SK-N-DZ (cell line): ENCODE measurements around the gene MAGED2. TPM values are rescaled to one million over a fixed set of nuclear protein-coding genes. Genes with fewer than 3 reads are reported as not detected.
"Not testable (repeated sequence)": the region's sequence is repeated elsewhere in the genome, so short reads cannot be mapped to it uniquely, and the experiment has no call there.

ENCODE experiments used
- DNase-seq: peaks from one replicate; pipeline ENCODE4 v3.0.0-alpha.2; 2015; ENCODE audit warnings: low spot score
- polyA plus RNA-seq, 2 experiments: library from polyadenylated mRNA; depleted of rRNA; stranded (reverse); fragments of >200 nt; gene quantifications; 2 replicates each; pipeline ENCODE4 v1.2.3, GENCODE V29; 2014

MAGED2 gene
- 201 and 225 TPM in 2 replicates for polyA plus RNA-seq (2014; cell fraction: cytosol; rRNA removed)
- 161 and 227 TPM in 2 replicates for polyA plus RNA-seq (2014; cell fraction: nucleus; rRNA removed)

DNA sequence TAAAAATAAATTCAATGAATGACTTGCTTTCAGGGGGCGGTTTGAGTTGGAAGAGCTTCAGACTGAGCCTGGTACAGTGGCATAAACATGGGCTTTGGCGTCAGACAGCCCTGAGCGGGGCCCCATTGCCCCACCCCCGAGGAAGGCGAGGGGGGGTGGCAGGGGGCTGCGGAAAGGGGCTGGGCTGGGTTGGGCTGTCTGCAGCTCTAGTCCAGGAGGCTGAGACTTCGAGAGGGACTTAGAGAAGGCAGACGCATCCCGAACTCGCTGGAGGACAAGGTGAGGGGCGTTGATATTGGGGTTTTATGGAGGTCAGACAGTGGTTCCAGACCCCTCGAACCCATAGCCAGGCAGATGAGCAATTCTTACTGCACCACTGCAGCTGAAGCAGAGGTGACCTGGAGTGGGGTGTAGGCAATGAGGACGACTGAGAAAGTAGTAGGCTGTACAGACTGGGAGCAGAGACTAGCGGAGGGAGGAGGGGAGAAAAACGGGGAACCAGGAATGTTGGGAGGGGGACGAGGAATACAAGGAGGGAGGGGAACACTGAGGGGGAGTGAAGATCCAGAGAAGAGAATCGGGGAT lies at the start of gene MAGED2:
TSS of gene MAGED2 (plus strand) at position 222 of the 585 bp plus-strand sequence. CDS start 1,587 bp downstream, outside the sequence.
- DNase-seq, result peak; percentile 35

DNA sequence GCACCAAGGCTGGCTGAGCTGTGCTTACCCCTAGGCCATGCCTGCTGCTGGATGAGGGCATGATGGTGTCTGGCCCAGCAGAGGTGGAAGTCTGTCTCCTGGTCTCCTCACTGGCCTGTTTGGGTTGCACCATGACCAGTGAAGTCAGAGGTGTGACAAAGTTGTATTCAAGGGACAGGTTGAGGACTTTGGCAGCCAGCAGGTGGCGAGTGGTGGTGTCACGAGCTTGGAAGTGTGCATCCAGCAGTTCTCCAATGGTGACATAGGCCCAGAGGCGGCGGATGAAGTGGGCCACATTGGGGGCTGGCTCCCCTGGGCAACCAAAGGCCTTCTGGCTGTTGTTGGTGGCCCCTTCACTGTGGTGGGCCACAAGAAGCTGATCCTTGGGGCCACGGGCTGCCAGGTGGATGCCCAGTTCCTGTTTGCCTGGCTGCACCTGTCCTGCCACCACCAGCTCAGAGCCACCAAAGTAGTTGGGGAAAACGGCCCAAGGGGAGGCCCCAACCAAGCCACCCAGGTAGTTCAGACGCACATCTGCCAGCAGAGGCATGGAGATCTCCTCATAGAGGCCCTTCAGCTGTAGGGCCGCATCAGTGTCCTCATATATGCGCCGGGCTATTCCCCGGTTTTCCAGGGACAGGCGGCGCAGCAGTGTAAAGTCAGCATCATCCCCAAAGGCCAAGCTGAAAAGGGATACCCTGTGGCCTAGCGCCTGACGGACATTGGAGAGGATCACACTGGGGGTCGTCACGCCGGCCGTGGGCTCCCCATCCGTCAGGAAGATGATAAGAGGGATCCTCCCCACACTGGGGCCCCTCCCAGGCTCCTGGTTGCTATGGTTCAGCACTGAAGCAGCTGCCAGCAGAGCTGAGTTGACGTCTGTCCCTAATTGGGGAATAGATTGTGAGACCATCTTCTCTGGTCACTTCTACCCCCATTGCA lies 49.2 kb upstream of the MAGED2 start:
- no peak for DNase-seq

DNA sequence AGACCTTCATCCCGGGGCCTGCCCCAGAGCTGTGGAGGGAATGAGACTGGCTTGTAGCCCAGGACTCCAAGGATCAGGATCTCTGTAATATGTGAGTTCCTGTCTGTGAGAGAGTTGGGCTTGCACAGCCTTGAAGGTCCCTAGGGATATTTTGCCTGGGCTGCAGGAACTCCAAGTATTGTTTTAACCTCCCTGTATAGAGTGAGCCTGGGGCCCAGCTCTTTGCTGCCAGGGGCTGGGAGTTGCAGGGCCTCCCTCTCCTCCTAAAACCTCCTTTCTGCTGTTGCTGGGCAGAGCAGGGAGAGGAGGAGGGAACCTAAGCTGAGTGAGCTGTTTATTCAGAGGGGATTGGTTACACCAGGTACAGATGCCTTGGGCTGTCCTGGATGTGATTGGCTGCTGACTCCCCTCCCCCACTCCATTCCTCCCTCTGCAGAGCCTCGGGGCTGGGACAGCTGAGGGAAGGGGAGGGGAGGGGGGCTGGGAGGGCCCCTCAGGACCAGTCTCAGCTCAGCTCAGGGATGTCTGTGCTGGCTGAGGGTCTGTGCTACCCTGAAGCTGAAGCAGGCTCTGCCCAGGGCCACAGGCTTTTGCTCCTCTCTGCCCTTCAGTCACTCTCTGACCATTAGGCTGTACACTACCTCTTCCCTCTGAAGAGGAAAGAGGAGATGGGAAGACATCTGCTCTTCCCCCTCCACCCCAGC lies 33.0 kb upstream of the MAGED2 start:
- DNase-seq, result peak; percentile 82

- DNase-seq, result no peak
These were observed 31.5 kb upstream of the MAGED2 start for GRCh38 chrX:54776061-54776460.

DNA sequence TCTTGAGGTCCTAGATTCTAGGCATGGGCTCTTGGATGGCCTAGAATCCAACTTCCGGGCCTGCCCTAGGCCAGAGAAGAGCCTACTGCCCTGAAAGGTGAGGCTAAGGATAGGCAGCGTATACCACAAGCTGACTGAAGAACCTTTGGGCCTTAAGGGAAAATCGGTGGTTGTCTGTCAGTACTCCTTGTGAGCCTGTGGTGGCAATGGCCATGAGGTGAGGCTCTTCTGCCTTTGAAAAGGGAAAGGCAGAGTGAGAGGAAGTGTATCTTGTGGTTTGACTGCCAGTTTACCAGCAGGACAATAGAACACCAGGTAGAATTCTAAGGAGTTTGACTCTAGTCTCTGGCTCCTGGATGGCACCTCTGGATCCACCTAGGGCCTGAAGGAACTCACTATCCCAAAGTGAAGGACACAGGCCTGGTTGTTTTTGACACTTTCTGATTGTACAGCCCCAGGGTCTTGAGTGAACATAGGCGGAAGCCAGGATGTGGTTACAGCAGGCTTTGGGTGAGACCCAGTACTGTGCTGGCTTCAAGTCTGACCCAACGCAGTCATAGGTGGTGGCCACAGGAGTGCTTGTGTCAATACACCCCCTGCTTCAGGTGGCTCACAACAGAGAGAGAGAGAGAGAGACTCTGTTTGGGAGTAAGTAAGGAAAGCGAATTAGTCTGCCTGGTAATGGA lies 30.4 kb upstream of the MAGED2 start:
- no peak for DNase-seq

GRCh38 chrX:54785901-54786300 lies 21.6 kb upstream of the MAGED2 start:
- DNase-seq, result no peak

DNA sequence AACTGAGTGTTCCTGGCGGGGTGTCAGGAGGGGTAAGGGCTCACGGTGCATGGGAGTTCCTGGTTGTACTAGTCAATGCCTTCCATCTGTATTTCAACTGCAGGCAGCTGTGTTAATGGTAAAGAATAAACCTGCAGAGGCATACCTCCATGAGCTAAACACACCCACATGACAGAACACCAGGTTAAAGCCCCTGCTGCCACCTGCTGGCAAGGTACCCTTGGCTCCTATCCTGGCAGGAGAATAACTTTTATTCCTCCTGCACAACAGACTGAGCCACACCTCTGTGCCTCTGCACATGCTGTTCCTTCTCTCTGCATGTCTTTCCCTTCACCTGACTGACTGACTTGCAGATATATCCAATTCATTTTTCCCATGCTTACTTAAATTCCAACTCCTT lies 20.6 kb upstream of the MAGED2 start:
- peak; percentile 17 for DNase-seq

DNA sequence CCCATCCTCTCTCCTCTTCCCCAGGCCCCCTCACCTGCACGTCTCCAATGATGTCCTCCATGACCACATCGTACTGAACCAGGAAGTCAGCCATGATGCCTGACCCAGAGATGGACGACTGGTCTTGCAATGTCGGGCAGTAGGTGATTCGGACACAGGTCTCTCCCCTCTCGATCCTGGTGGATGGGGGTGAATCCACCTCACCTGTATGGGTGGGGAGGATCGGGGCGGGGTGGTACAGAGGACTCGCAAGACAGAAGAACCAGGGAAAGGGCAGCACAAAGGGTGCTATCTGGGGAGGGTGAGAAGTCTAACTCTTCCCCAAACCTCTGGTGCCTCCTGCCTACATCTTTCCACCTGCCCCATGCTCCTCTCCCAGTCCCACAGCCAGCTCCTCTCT lies 19.1 kb upstream of the MAGED2 start:
- no peak for DNase-seq

- DNase-seq, result not testable (repeated sequence)
These were observed 18.1 kb upstream of the MAGED2 start for GRCh38 chrX:54789405-54789804.

- no peak for DNase-seq
These were observed 13.5 kb upstream of the MAGED2 start for GRCh38 chrX:54794028-54794427.

DNA sequence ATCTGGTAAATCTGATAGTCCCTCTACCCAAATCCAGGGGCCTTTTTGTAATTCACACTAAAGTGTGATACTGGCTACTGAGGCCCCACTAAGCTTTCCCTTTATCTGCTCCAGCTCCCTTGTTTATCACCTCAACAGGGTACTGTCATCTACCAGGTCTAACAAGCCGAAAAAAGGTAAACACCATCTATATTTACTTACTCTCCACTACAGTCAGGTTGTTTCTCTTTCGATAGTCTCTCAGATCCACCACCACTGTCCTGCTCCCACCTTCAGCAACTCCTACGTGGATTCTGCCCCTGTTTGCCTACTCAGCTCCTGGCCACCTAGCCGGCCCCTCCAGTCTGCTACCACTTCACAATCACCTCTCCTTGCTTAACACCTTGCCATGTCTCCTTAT lies 12.8 kb upstream of the MAGED2 start:
- DNase-seq, result no peak

DNA sequence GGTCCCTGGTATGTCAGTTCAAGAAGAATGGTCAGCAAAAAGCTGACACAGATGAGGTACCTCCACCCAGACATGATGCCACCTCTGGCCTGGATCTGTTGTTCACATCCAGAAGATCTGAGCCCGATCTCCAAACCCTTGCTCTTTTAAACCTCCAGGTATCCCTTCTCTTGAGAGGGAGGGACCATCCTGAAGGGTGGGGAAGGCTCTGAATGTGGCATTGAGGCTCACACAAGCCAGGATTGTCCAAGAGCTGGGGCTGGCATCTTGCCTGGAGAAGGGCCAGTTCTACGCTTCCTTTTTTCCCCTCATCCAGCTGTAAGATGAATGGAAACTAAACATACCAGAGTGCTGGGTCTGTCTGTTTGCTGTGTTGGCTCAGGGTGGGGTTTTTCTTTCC lies 9.4 kb upstream of the MAGED2 start, which contains the start of gene ITIH6:
TSS of gene ITIH6 (minus strand) at position 119 of the 400 bp plus-strand sequence. CDS start at position 74, 45 bp downstream.
- DNase-seq, result no peak

DNA sequence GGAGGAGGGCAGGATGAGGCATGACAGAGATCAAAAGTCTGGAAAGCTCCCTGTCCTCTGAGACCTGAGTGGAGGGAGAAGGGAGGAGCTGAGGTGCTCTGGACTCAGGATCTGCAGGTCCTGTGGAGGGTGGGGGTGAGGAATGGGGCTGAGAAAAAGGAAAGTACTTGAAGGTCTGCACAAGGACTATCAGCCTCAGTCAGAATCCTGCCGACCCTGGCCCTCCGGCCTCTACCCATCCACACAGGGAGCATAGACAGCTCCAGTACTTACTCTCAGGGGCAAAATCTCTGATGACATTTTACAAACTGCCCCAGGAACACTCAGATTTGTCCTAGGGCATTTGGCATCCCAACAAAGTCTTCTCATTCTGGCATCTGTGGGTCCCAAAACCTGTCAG lies 8.5 kb upstream of the MAGED2 start:
- no peak for DNase-seq

GRCh38 chrX:54808109-54808604 lies 612 bp downstream of the MAGED2 start:
- peak; percentile 74 for DNase-seq

GRCh38 chrX:54808605-54809483 lies 1.3 kb downstream of the MAGED2 start:
- DNase-seq, result peak; percentile 96

DNA sequence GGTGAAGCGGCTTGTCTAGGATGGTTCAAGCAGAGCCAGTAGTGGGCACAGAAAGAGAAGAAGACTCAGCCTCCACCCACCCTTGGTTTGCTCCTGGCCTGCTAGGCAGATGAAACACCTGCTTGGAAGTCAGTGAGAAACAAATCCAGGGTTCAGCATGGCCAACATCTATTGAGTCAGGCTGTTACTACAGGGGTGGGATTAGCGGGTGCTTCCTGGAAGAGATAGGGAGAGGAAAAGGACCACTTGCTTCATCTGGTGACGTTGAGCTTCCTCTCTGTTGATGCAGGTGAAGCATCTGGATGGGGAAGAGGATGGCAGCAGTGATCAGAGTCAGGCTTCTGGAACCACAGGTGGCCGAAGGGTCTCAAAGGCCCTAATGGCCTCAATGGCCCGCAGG lies 3.0 kb downstream of the MAGED2 start:
- DNase-seq, result no peak

DNA sequence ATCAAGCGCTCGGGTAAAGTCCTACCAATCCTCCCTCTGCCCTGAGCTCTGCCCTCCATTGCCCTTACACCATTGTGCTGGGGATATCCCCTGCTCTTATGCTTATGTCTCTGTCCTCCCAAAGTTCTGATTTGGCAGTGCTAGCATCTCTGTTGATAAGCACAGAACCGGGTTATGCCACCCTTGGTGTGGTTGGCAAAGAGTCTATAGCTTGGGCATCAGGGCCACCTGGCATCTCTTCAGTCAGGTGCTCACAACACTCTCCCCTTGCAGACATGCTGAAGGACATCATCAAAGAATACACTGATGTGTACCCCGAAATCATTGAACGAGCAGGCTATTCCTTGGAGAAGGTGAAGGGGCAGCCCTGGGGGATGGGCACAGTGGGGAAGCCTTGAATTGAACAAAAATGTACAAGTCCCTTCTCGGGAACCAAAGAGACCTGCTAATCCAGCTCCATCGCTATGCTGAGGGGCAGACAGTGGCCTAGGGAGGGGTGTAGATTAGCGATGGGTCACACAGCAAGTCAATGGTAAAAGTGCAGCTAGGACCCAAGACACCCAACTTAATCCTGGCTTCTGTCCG lies 3.8 kb downstream of the MAGED2 start:
- no peak for DNase-seq

- DNase-seq, result no peak
These were observed 4.8 kb downstream of the MAGED2 start for GRCh38 chrX:54812306-54812705.

DNA sequence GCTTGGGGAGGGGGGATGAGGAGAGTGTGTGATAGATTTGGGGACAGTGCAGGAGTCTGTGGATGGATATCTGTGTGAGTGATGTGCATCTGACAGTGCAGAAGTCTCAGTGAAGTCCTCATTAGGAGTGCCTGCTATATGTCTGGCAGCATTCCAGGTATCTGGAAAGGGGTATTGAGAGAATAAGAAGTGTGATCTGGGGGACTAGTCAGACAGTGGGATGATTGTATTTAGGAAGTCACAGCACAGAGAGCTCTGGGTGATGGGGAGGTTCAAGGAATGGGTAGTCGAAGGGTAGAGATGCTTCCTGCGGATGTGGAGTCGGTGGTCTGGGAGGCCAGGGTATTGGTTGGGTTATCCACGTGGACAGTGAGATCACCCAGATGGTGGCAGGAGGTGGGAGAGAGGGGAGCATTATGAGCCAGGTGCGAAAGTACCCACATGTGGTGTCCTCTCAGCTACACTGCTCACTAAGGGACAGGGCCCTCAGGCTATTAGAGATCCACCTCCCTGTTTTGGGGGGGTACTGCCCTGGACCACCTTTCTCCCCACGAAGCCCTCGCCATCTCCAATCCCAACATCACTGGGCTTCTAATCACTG lies 9.8 kb downstream of the MAGED2 start:
- no peak for DNase-seq
